HepG2 (cell line): ENCODE results near the gene LZTS2. TPM values are rescaled to one million over a fixed set of nuclear protein-coding genes. Genes with fewer than 3 reads are reported as not detected.

Source experiments
- ATF4 ChIP-seq, 2 experiments: fragments of 450-650 bp in 1 of 2; sonication (generic) in 1 of 2; formaldehyde crosslinking; IDR thresholded peaks; 2 replicates each; pipeline versions ENCODE4 v1.5.0 to v1.8.0; 2020 to 2022; ENCODE audit warnings: mild to moderate bottlenecking in 1 of 2, missing genetic modification reagents in 1 of 2
- FOXO1 ChIP-seq: sonication (generic); formaldehyde crosslinking; IDR thresholded peaks from 2 replicates; pipeline ENCODE4 v1.4.0; 2020; ENCODE audit warnings: missing genetic modification reagents
- HBP1 ChIP-seq: IDR thresholded peaks from 2 replicates; pipeline ENCODE4 v1.6.1; 2016; ENCODE audit warnings: low read depth, control low read depth
- ISX ChIP-seq: sonication (generic); formaldehyde crosslinking; conservative IDR thresholded peaks from 2 replicates; pipeline ENCODE4 v1.5.0; 2020; ENCODE audit warnings: missing genetic modification reagents
- KIAA2018 ChIP-seq: sonication (generic); formaldehyde crosslinking; IDR thresholded peaks from 2 replicates; pipeline ENCODE4 v1.5.0; 2020; ENCODE audit warnings: mild to moderate bottlenecking, missing genetic modification reagents, borderline replicate concordance
- KLF15 ChIP-seq: sonication (generic); formaldehyde crosslinking; IDR thresholded peaks from 2 replicates; pipeline ENCODE4 v1.8.1; 2023; ENCODE audit warnings: borderline replicate concordance, mild to moderate bottlenecking, inconsistent platforms, missing genetic modification reagents, mixed read lengths
- MBD4 ChIP-seq: IDR thresholded peaks from 2 replicates; pipeline ENCODE4 v1.6.1; 2012; ENCODE audit warnings: low read length, inconsistent platforms, borderline replicate concordance
- NR2C2 ChIP-seq: sonication (generic); formaldehyde crosslinking; IDR thresholded peaks from 2 replicates; pipeline ENCODE4 v1.4.0; 2020; ENCODE audit warnings: missing genetic modification reagents, mild to moderate bottlenecking, moderate library complexity, borderline replicate concordance
- PAF1 ChIP-seq: IDR thresholded peaks from 2 replicates; pipeline ENCODE4 v1.6.1; 2016; ENCODE audit warnings: missing genetic modification reagents, missing compliant biosample characterization
- PHF21A ChIP-seq: sonication (generic); formaldehyde crosslinking; IDR thresholded peaks from 2 replicates; pipeline ENCODE4 v1.5.0; 2020; ENCODE audit warnings: mild to moderate bottlenecking, missing genetic modification reagents
- PITX1 ChIP-seq: sonication (generic); formaldehyde crosslinking; IDR thresholded peaks from 2 replicates; pipeline ENCODE4 v1.5.1; 2020; ENCODE audit warnings: mild to moderate bottlenecking, missing genetic modification reagents
- PRMT3 ChIP-seq: sonication (generic); formaldehyde crosslinking; IDR thresholded peaks from 2 replicates; pipeline ENCODE4 v1.8.1; 2022; ENCODE audit warnings: low read depth, mild to moderate bottlenecking, moderate library complexity, missing genetic modification reagents, borderline replicate concordance
- RFXANK ChIP-seq: IDR thresholded peaks from 2 replicates; pipeline ENCODE4 v1.6.1; 2016
- TGIF2 ChIP-seq: IDR thresholded peaks from 2 replicates; pipeline ENCODE4 v1.6.1; 2016; ENCODE audit warnings: control low read depth, missing compliant biosample characterization
- THYN1 ChIP-seq: sonication (generic); formaldehyde crosslinking; IDR thresholded peaks from 2 replicates; pipeline ENCODE4 v1.8.1; 2023; ENCODE audit warnings: low read depth, mild to moderate bottlenecking, moderate library complexity, missing genetic modification reagents, borderline replicate concordance
- ZNF18 ChIP-seq: sonication (generic); formaldehyde crosslinking; IDR thresholded peaks from 2 replicates; pipeline ENCODE4 v1.8.0; 2022; ENCODE audit warnings: mild to moderate bottlenecking, missing genetic modification reagents; ENCODE audit not compliant: insufficient replicate concordance
- ZNF235 ChIP-seq: sonication (generic); formaldehyde crosslinking; IDR thresholded peaks from 2 replicates; pipeline ENCODE4 v1.8.1; 2023; ENCODE audit warnings: mild to moderate bottlenecking, missing genetic modification reagents, borderline replicate concordance
- ZNF263 ChIP-seq: sonication (generic); formaldehyde crosslinking; IDR thresholded peaks from 2 replicates; pipeline ENCODE4 v1.4.0; 2020; ENCODE audit warnings: missing genetic modification reagents
- ZNF3 ChIP-seq: IDR thresholded peaks from 2 replicates; pipeline ENCODE4 v1.7.0; 2017; ENCODE audit warnings: inconsistent platforms
- ZNF772 ChIP-seq: sonication (generic); formaldehyde crosslinking; IDR thresholded peaks from 2 replicates; pipeline ENCODE4 v1.5.0; 2020; ENCODE audit warnings: mild to moderate bottlenecking, missing genetic modification reagents
- polyA plus RNA-seq, 8 experiments: library from polyadenylated mRNA; depleted of rRNA in 3 of 8; stranded (reverse) in 7 of 8; unstranded in 1 of 8; fragments of >200 nt; fragmentation: Illumina TruSeq in 4 of 8; extraction: Trizol in 4 of 8; gene quantifications; 2 replicates each; pipeline versions ENCODE4 v1.2.1 to v1.2.3, GENCODE V29; 2011 to 2016; ENCODE audit warnings: low read depth in 4 of 8, missing spikeins in 1 of 8, mixed read lengths in 1 of 8; ENCODE audit not compliant: insufficient read depth in 1 of 8
- total RNA-seq, 5 experiments: library from RNA; depleted of rRNA; stranded (reverse); fragments of >200 nt; fragmentation: Illumina TruSeq; extraction: Trizol; gene quantifications; 2 replicates each; pipeline ENCODE4 v1.2.3, GENCODE V29; 2016; ENCODE audit warnings: low read depth in 1 of 5

Gene LZTS2
- total and polyA plus RNA-seq, 2 of the 13 experiments (the other 11 are each of a cell fraction or from before 2014, with no cell fraction given): 43.6 to 65.6 TPM

- TF ChIP-seq ZNF263 (CRISPR knock-in tag) (0 out of 2 replicates have a peak, but pooled peaks have one; percentile 10), ZNF3 (no peak), ZNF235 (no peak), ISX (CRISPR knock-in tag) (no peak), THYN1 (CRISPR knock-in tag) (0 out of 2 replicates have a peak, but pooled peaks have one; percentile 39), PRMT3 (CRISPR knock-in tag) (no peak), FOXO1 (0 out of 2 replicates have a peak, but pooled peaks have one; percentile 3), TGIF2 (no peak), KIAA2018 (CRISPR knock-in tag) (no peak), MBD4 (0 out of 2 replicates have a peak, but pooled peaks have one; percentile 76), NR2C2 (CRISPR knock-in tag) (no peak), PITX1 (no peak), PAF1 (CRISPR knock-in tag) (peak; percentile 96), ZNF18 (no peak), PHF21A (CRISPR knock-in tag) (no peak), ZNF772 (CRISPR knock-in tag) (no peak), RFXANK (CRISPR knock-in tag) (no peak), KLF15 (CRISPR knock-in tag) (no peak), HBP1 (no peak), ATF4 (CRISPR knock-in tag; IDR thresholded peaks at IDR 0.05) (no peak)
Measured at GRCh38 chr10:100986623-100986951, 13.0 kb upstream of the LZTS2 start (continued).
